ENCODE results near the gene ARMC2. TPM values are rescaled to one million over a fixed set of nuclear protein-coding genes. Genes with fewer than 3 reads are reported as not detected.

The ARMC2 gene
- total and polyA plus RNA-seq, 4 donors = 11.8 to 18.5 (median 14.3) TPM

GRCh38 chr6:109001291-109001894 lies 153.2 kb downstream of the ARMC2 start:
- H3K4me3 ChIP-seq (ENCODE audit: low read depth, low read length) = no peak overlapping the region
- no CpG with 5 or more reads among the region's 7 CpGs for WGBS (ENCODE audit: insufficient coverage)
- H3K9me3 ChIP-seq (ENCODE audit: control insufficient read depth, insufficient read depth, low read length) = no peaks in the 10 kb centered on the region
- peak overlapping the region; percentile 54 for H3K27ac ChIP-seq (ENCODE audit: low read depth, low read length)
- H3K4me1 ChIP-seq (ENCODE audit: control insufficient read depth, insufficient read depth, low read length) = no peaks in the 10 kb centered on the region
- H3K27me3 ChIP-seq (ENCODE audit: control insufficient read depth, insufficient read depth, low read length) = no peaks in the 10 kb centered on the region
- H3K36me3 ChIP-seq (ENCODE audit: control insufficient read depth, insufficient read depth, low read length) = no peaks in the 10 kb centered on the region
- peak in 2 of 6 donors; percentile 37 to 75 for DNase-seq (ENCODE audit: low read depth in 4 of 6, low spot score in 6 of 6)

- Histone ChIP-seq H3K4me3 (ENCODE audit: low read depth, low read length) (no peak overlapping the region), H3K4me1 (ENCODE audit: control insufficient read depth, insufficient read depth, low read length) (no peaks in the 10 kb centered on the region), H3K36me3 (ENCODE audit: control insufficient read depth, insufficient read depth, low read length) (no peaks in the 10 kb centered on the region), H3K27me3 (ENCODE audit: control insufficient read depth, insufficient read depth, low read length) (no peaks in the 10 kb centered on the region), H3K27ac (ENCODE audit: low read depth, low read length) (peak overlapping the region; percentile 54), H3K9me3 (ENCODE audit: control insufficient read depth, insufficient read depth, low read length) (no peaks in the 10 kb centered on the region)
- peak in 1 of 6 donors; percentile 31 for DNase-seq (ENCODE audit: low read depth in 4 of 6, low spot score in 6 of 6)
- WGBS (ENCODE audit: insufficient coverage) = no CpG with 5 or more reads among the region's 3 CpGs
These were observed 154.0 kb downstream of the ARMC2 start for GRCh38 chr6:109002051-109002697.

- Histone ChIP-seq H3K4me3 (ENCODE audit: low read depth, low read length) (no peak overlapping the region), H3K27me3 (ENCODE audit: control insufficient read depth, insufficient read depth, low read length) (no peaks in the 10 kb centered on the region), H3K36me3 (ENCODE audit: control insufficient read depth, insufficient read depth, low read length) (no peaks in the 10 kb centered on the region), H3K27ac (ENCODE audit: low read depth, low read length) (no peak overlapping the region), H3K9me3 (ENCODE audit: control insufficient read depth, insufficient read depth, low read length) (no peaks in the 10 kb centered on the region), H3K4me1 (ENCODE audit: control insufficient read depth, insufficient read depth, low read length) (no peaks in the 10 kb centered on the region)
- no peak for DNase-seq (ENCODE audit: low read depth in 4 of 6, low spot score in 6 of 6)
These were observed 154.7 kb downstream of the ARMC2 start for GRCh38 chr6:109002882-109003281.

GRCh38 chr6:109006818-109007217 lies 158.6 kb downstream of the ARMC2 start:
- peaks cover 4% of the 10 kb centered on the region for H3K4me1 ChIP-seq (ENCODE audit: control insufficient read depth, insufficient read depth, low read length)
- no peaks in the 10 kb centered on the region for H3K9me3 ChIP-seq (ENCODE audit: control insufficient read depth, insufficient read depth, low read length)
- no peak overlapping the region for H3K4me3 ChIP-seq (ENCODE audit: low read depth, low read length)
- H3K27me3 ChIP-seq (ENCODE audit: control insufficient read depth, insufficient read depth, low read length) = no peaks in the 10 kb centered on the region
- WGBS (ENCODE audit: insufficient coverage) = no CpG with 5 or more reads among the region's 1 CpG
- DNase-seq (ENCODE audit: low read depth in 4 of 6, low spot score in 6 of 6) = no peak
- H3K36me3 ChIP-seq (ENCODE audit: control insufficient read depth, insufficient read depth, low read length) = no peaks in the 10 kb centered on the region
- H3K27ac ChIP-seq (ENCODE audit: low read depth, low read length) = no peak overlapping the region

- H3K4me3 ChIP-seq (ENCODE audit: low read depth, low read length) = no peak overlapping the region
- WGBS (ENCODE audit: insufficient coverage) = no CpG with 5 or more reads among the region's 3 CpGs
These were observed 159.3 kb downstream of the ARMC2 start for GRCh38 chr6:109007521-109007920.

GRCh38 chr6:109008054-109008453 lies 159.8 kb downstream of the ARMC2 start:
- peak overlapping the region; percentile 86 for H3K4me3 ChIP-seq (ENCODE audit: low read depth, low read length)
- no peak overlapping the region for H3K27ac ChIP-seq (ENCODE audit: low read depth, low read length)
- H3K4me1 ChIP-seq (ENCODE audit: control insufficient read depth, insufficient read depth, low read length) = peaks cover 4% of the 10 kb centered on the region

More at GRCh38 chr6:109007521-109007920, 159.3 kb downstream of the ARMC2 start:
- Histone ChIP-seq H3K9me3 (ENCODE audit: control insufficient read depth, insufficient read depth, low read length) (no peaks in the 10 kb centered on the region), H3K27me3 (ENCODE audit: control insufficient read depth, insufficient read depth, low read length) (no peaks in the 10 kb centered on the region), H3K27ac (ENCODE audit: low read depth, low read length) (no peak overlapping the region), H3K4me1 (ENCODE audit: control insufficient read depth, insufficient read depth, low read length) (peaks cover 4% of the 10 kb centered on the region), H3K36me3 (ENCODE audit: control insufficient read depth, insufficient read depth, low read length) (no peaks in the 10 kb centered on the region)
- DNase-seq (ENCODE audit: low read depth in 4 of 6, low spot score in 6 of 6) = no peak

GRCh38 chr6:109008537-109009235 lies 160.5 kb downstream of the ARMC2 start:
- Histone ChIP-seq H3K27me3 (ENCODE audit: control insufficient read depth, insufficient read depth, low read length) (no peaks in the 10 kb centered on the region), H3K27ac (ENCODE audit: low read depth, low read length) (peak overlapping the region; percentile 80), H3K36me3 (ENCODE audit: control insufficient read depth, insufficient read depth, low read length) (no peaks in the 10 kb centered on the region), H3K9me3 (ENCODE audit: control insufficient read depth, insufficient read depth, low read length) (no peaks in the 10 kb centered on the region), H3K4me1 (ENCODE audit: control insufficient read depth, insufficient read depth, low read length) (peaks cover 4% of the 10 kb centered on the region), H3K4me3 (ENCODE audit: low read depth, low read length) (peak overlapping the region; percentile 86)
- WGBS (ENCODE audit: insufficient coverage) = 2% methylated on average over 18 of the region's 24 CpGs
- DNase-seq (ENCODE audit: low read depth in 4 of 6, low spot score in 6 of 6) = peak in 3 of 6 donors; percentile 49 to 68 (median 55)

More at GRCh38 chr6:109008054-109008453, 159.8 kb downstream of the ARMC2 start:
- no peaks in the 10 kb centered on the region for H3K9me3 ChIP-seq (ENCODE audit: control insufficient read depth, insufficient read depth, low read length)
- no peak for DNase-seq (ENCODE audit: low read depth in 4 of 6, low spot score in 6 of 6)
- H3K36me3 ChIP-seq (ENCODE audit: control insufficient read depth, insufficient read depth, low read length) = no peaks in the 10 kb centered on the region
- no CpG with 5 or more reads among the region's 4 CpGs for WGBS (ENCODE audit: insufficient coverage)
- no peaks in the 10 kb centered on the region for H3K27me3 ChIP-seq (ENCODE audit: control insufficient read depth, insufficient read depth, low read length)

GRCh38 chr6:109009236-109009961 lies 161.2 kb downstream of the ARMC2 start:
- H3K4me3 ChIP-seq (ENCODE audit: low read depth, low read length) = peak overlapping the region; percentile 86
- H3K4me1 ChIP-seq (ENCODE audit: control insufficient read depth, insufficient read depth, low read length) = peaks cover 4% of the 10 kb centered on the region
- H3K27me3 ChIP-seq (ENCODE audit: control insufficient read depth, insufficient read depth, low read length) = no peaks in the 10 kb centered on the region
- H3K9me3 ChIP-seq (ENCODE audit: control insufficient read depth, insufficient read depth, low read length) = no peaks in the 10 kb centered on the region
- DNase-seq (ENCODE audit: low read depth in 4 of 6, low spot score in 6 of 6) = peak; percentile 75 to 96 (median 86)
- peak overlapping the region; percentile 80 for H3K27ac ChIP-seq (ENCODE audit: low read depth, low read length)
- under 1% methylated on average over 80 of the region's 80 CpGs for WGBS (ENCODE audit: insufficient coverage)
- H3K36me3 ChIP-seq (ENCODE audit: control insufficient read depth, insufficient read depth, low read length) = no peaks in the 10 kb centered on the region

GRCh38 chr6:109009962-109010704 lies 161.9 kb downstream of the ARMC2 start:
- WGBS (ENCODE audit: insufficient coverage) = 5% methylated on average over 6 of the region's 10 CpGs
- Histone ChIP-seq H3K4me1 (ENCODE audit: control insufficient read depth, insufficient read depth, low read length) (peaks cover 4% of the 10 kb centered on the region), H3K4me3 (ENCODE audit: low read depth, low read length) (peak overlapping the region; percentile 78), H3K27me3 (ENCODE audit: control insufficient read depth, insufficient read depth, low read length) (no peaks in the 10 kb centered on the region), H3K9me3 (ENCODE audit: control insufficient read depth, insufficient read depth, low read length) (no peaks in the 10 kb centered on the region), H3K27ac (ENCODE audit: low read depth, low read length) (peak overlapping the region; percentile 77), H3K36me3 (ENCODE audit: control insufficient read depth, insufficient read depth, low read length) (no peaks in the 10 kb centered on the region)
- DNase-seq (ENCODE audit: low read depth in 4 of 6, low spot score in 6 of 6) = no peak

All from spinal cord (tissue), 10 donors.